Measurements from ENCODE around the gene THAP12. TPM values are rescaled to one million over a fixed set of nuclear protein-coding genes. Genes with fewer than 3 reads are reported as not detected.
"Not testable (repeated sequence)": the region's sequence is repeated elsewhere in the genome, so short reads cannot be mapped to it uniquely, and the experiment has no call there.

The THAP12 gene
- total RNA-seq, 1 experiment from 2014 or later: 50.5 TPM

- Histone ChIP-seq H3K27ac (ENCODE audit: low read length) (no peak overlapping the region), H2AFZ (ENCODE audit: low read length) (no peak overlapping the region), H3K9ac (ENCODE audit: low read length) (no peak overlapping the region), H4K20me1 (ENCODE audit: low read length) (no peaks in the 10 kb centered on the region), H3K4me3 (ENCODE audit: low read length) (no peak overlapping the region), H3K4me2 (ENCODE audit: low read length) (no peak overlapping the region), H3K4me1 (ENCODE audit: insufficient read depth, low read length) (no peaks in the 10 kb centered on the region), H3K36me3 (ENCODE audit: low read depth, low read length) (no peaks in the 10 kb centered on the region), H3K79me2 (ENCODE audit: low read length) (no peaks in the 10 kb centered on the region), H3K9me2 (replicated peaks; ENCODE audit: low read length) (no peaks in the 10 kb centered on the region), H3F3A (ENCODE audit: low read length, unreplicated experiment) (no peaks in the 10 kb centered on the region), H3K27me3 (ENCODE audit: low read length) (no peaks in the 10 kb centered on the region), H3K9me3 (ENCODE audit: low read length) (no peaks in the 10 kb centered on the region)
- TF ChIP-seq EZH2 (IDR thresholded peaks at IDR 0.05; ENCODE audit: low read length, unreplicated experiment): no peak
- TF ChIP-seq CTCF (conservative IDR thresholded peaks at IDR 0.05; ENCODE audit: low read depth, low read length): no peak
- no peak for TF ChIP-seq EZH2phosphoT487 (IDR thresholded peaks at IDR 0.05; ENCODE audit: borderline replicate concordance, low read length)
- BruUV-seq (replicated peaks): no TSS peak
- intact Hi-C loops (cut with micrococcal nuclease): no loop called here
- DNase-seq (no peak), ATAC-seq (no peak)
- ChIA-PET CTCF (no interaction called here), POLR2A (ENCODE audit: unreplicated experiment) (no interaction called here)
Observed at GRCh38 chr11:76406359-76406758, 25.4 kb upstream of the THAP12 start.

GRCh38 chr11:76401484-76401883 is 20.6 kb upstream of the THAP12 start:
- H3K36me3 ChIP-seq (ENCODE audit: low read depth, low read length); POLR2A ChIA-PET (ENCODE audit: unreplicated experiment); H3F3A ChIP-seq (ENCODE audit: low read length, unreplicated experiment); H3K4me3 ChIP-seq (ENCODE audit: low read length); H3K4me1 ChIP-seq (ENCODE audit: insufficient read depth, low read length); H3K9me3 ChIP-seq (ENCODE audit: low read length); H3K9me2 ChIP-seq (replicated peaks; ENCODE audit: low read length); H3K27me3 ChIP-seq (ENCODE audit: low read length); H4K20me1 ChIP-seq (ENCODE audit: low read length); H2AFZ ChIP-seq (ENCODE audit: low read length); ATAC-seq; intact Hi-C loops (cut with micrococcal nuclease); H3K4me2 ChIP-seq (ENCODE audit: low read length); H3K27ac ChIP-seq (ENCODE audit: low read length); BruUV-seq (replicated peaks); CTCF ChIA-PET; H3K9ac ChIP-seq (ENCODE audit: low read length); DNase-seq; H3K79me2 ChIP-seq (ENCODE audit: low read length): not testable (repeated sequence)

GRCh38 chr11:76400967-76401366 is 20.0 kb upstream of the THAP12 start:
- POLR2A ChIA-PET (ENCODE audit: unreplicated experiment): no interaction called here
- CTCF ChIA-PET: no interaction called here
- TF ChIP-seq CTCF (conservative IDR thresholded peaks at IDR 0.05; ENCODE audit: low read depth, low read length) (no peak), EZH2 (IDR thresholded peaks at IDR 0.05; ENCODE audit: low read length, unreplicated experiment) (no peak), EZH2phosphoT487 (IDR thresholded peaks at IDR 0.05; ENCODE audit: borderline replicate concordance, low read length) (no peak)

More at GRCh38 chr11:76400967-76401366, 20.0 kb upstream of the THAP12 start:
- DNase-seq (no peak), ATAC-seq (no peak)
- no peak overlapping the region for H2AFZ ChIP-seq (ENCODE audit: low read length)
- H3K4me2 ChIP-seq (ENCODE audit: low read length): no peak overlapping the region
- no peaks in the 10 kb centered on the region for H3K27me3 ChIP-seq (ENCODE audit: low read length)
- H3K27ac ChIP-seq (ENCODE audit: low read length): no peak overlapping the region
- no peaks in the 10 kb centered on the region for H3K9me3 ChIP-seq (ENCODE audit: low read length)
- no peaks in the 10 kb centered on the region for H3K79me2 ChIP-seq (ENCODE audit: low read length)
- no peaks in the 10 kb centered on the region for H4K20me1 ChIP-seq (ENCODE audit: low read length)
- intact Hi-C loops (cut with micrococcal nuclease): no loop called here
- H3K9ac ChIP-seq (ENCODE audit: low read length): no peak overlapping the region
- H3K4me1 ChIP-seq (ENCODE audit: insufficient read depth, low read length): no peaks in the 10 kb centered on the region
- BruUV-seq (replicated peaks): no TSS peak
- no peak overlapping the region for H3K4me3 ChIP-seq (ENCODE audit: low read length)
- H3K9me2 ChIP-seq (replicated peaks; ENCODE audit: low read length): no peaks in the 10 kb centered on the region
- H3K36me3 ChIP-seq (ENCODE audit: low read depth, low read length): no peaks in the 10 kb centered on the region
- H3F3A ChIP-seq (ENCODE audit: low read length, unreplicated experiment): no peaks in the 10 kb centered on the region
